Neural crest cell (in vitro differentiated cells): Measurements from ENCODE around the gene GOLGA8N. TPM values are rescaled to one million over a fixed set of nuclear protein-coding genes. Genes with fewer than 3 reads are reported as not detected.

Experiments used
- DNase-seq: peaks from one replicate; pipeline ENCODE4 v3.0.0; 2021; ENCODE audit warnings: low read depth, mixed read lengths, low spot score
- H3K27ac Mint-ChIP-seq: one replicate; pipeline ENCODE4 v1.8.0; 2021; ENCODE audit warnings: mild to moderate bottlenecking, mixed read lengths; ENCODE audit not compliant: unreplicated experiment
- H3K27me3 Mint-ChIP-seq: 2 replicates; pipeline ENCODE4 v1.8.0; 2021; ENCODE audit warnings: low read depth, mild to moderate bottlenecking, mixed read lengths
- H3K36me3 Mint-ChIP-seq: 2 replicates; pipeline ENCODE4 v1.8.0; 2021; ENCODE audit warnings: low read depth, mild to moderate bottlenecking, mixed read lengths
- H3K4me1 Mint-ChIP-seq: 2 replicates; pipeline ENCODE4 v1.8.0; 2021; ENCODE audit warnings: mixed read lengths
- H3K4me3 Mint-ChIP-seq: one replicate; pipeline ENCODE4 v1.8.0; 2021; ENCODE audit warnings: mild to moderate bottlenecking, mixed read lengths
- H3K9me3 Mint-ChIP-seq: 2 replicates; pipeline ENCODE4 v1.8.0; 2021; ENCODE audit warnings: mixed read lengths
- CTCF ChIP-seq: fragments of 200-600 bp; sonication (generic); conservative IDR thresholded peaks from 2 replicates; pipeline ENCODE4 v1.5.0; 2021; ENCODE audit warnings: antibody characterized with exemption, mild to moderate bottlenecking
- total RNA-seq: library from RNA; stranded (reverse); gene quantifications from 2 replicates; pipeline ENCODE4 v1.2.1, GENCODE V29; 2021

GOLGA8N gene
- total RNA-seq, 1 donor from 2014 or later = 2.6 TPM

GRCh38 chr15:32636410-32636809 is 43.2 kb downstream of the GOLGA8N start:
- no peak for DNase-seq
- Mint-ChIP-seq H3K27me3 (no peaks in the 10 kb centered on the region), H3K36me3 (peaks cover 15% of the 10 kb centered on the region), H3K27ac (no peak overlapping the region), H3K4me1 (peaks cover 4% of the 10 kb centered on the region), H3K9me3 (no peaks in the 10 kb centered on the region), H3K4me3 (no peak overlapping the region)
- TF ChIP-seq CTCF = no peak

- no peak overlapping the region for H3K27ac Mint-ChIP-seq
- no peaks in the 10 kb centered on the region for H3K9me3 Mint-ChIP-seq
- peaks cover 15% of the 10 kb centered on the region for H3K36me3 Mint-ChIP-seq
- no peak overlapping the region for H3K4me3 Mint-ChIP-seq
- no peak for TF ChIP-seq CTCF
- no peak for DNase-seq
- H3K4me1 Mint-ChIP-seq = peaks cover 10% of the 10 kb centered on the region
- H3K27me3 Mint-ChIP-seq = no peaks in the 10 kb centered on the region
Observed at GRCh38 chr15:32636908-32637567, 43.8 kb downstream of the GOLGA8N start.

GRCh38 chr15:32637704-32638103 is 44.4 kb downstream of the GOLGA8N start:
- Mint-ChIP-seq H3K9me3 (no peaks in the 10 kb centered on the region), H3K4me1 (peaks cover 12% of the 10 kb centered on the region), H3K36me3 (peaks cover 15% of the 10 kb centered on the region), H3K27ac (no peak overlapping the region), H3K4me3 (no peak overlapping the region), H3K27me3 (no peaks in the 10 kb centered on the region)
- TF ChIP-seq CTCF = no peak
- no peak for DNase-seq

- DNase-seq = peak; percentile 44
- Mint-ChIP-seq H3K27ac (peak within 1 kb of the TSS; percentile 95), H3K4me1 (peaks cover 17% of the 10 kb centered on the region), H3K36me3 (peaks cover 4% of the 10 kb centered on the region), H3K27me3 (no peaks in the 10 kb centered on the region), H3K4me3 (peak within 1 kb of the TSS; percentile 91), H3K9me3 (no peaks in the 10 kb centered on the region)
- TF ChIP-seq CTCF = no peak
Observed at GRCh38 chr15:32641517-32642059, 48.3 kb downstream of the GOLGA8N start, which contains the start of gene SCG5. Gene SCG5, plus strand, starts transcription at chr15:32641710. Its CDS starts 1,883 bp downstream, at chr15:32643593.

- DNase-seq = no peak
- peaks cover 17% of the 10 kb centered on the region for H3K4me1 Mint-ChIP-seq
- TF ChIP-seq CTCF = no peak
- H3K36me3 Mint-ChIP-seq = peaks cover 3% of the 10 kb centered on the region
- H3K27me3 Mint-ChIP-seq = no peaks in the 10 kb centered on the region
- H3K9me3 Mint-ChIP-seq = no peaks in the 10 kb centered on the region
- peak overlapping the region; percentile 31 for H3K4me3 Mint-ChIP-seq
- no peak overlapping the region for H3K27ac Mint-ChIP-seq
Observed at GRCh38 chr15:32642667-32643435, 49.6 kb downstream of the GOLGA8N start.
